Measurements from ENCODE around the gene TPM3.

TPM3 gene

DNA sequence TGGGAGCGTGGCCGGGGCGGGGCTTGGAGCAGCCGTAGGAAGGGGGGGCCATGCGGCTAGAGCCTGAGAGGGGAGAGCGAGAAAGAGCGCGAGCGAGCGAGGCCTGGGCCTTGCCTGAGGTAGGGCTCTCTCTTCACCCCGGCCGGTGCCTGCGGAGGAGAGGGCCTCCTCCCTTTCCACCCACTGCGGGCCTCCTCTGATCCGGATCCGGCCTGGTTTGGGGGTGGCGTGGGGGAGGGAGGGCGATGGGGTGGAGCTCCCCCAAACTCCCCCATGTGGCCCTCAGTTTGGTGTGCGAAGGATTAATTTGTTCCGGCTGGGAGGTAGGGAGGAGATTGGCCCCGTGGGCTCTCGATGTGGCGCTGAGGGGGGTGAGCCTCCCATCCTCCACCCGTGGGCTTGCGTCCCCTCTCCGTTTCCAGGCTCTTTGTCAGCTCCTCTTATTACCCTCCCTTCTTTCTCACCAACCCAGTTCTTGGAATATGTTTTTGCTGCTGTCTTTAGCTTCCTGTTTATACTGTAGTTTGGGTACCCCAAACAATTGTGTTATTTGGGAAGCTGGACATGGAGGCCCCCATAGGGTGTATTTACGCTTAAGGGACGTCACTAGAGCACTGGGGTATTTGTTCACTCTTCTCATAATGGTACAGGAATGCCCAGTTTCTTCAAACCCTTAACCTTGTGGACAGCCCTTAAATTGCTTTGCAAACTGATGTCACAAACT, 29.5 kb upstream of the TPM3 start:
- Histone ChIP-seq H3K36me3 (ENCODE audit: control insufficient read depth, insufficient read depth, low read length) (peaks cover 3% of the 10 kb centered on the region), H3K4me3 (replicated peaks; ENCODE audit: low read depth, low read length) (peak overlapping the region; percentile 79), H3K27me3 (replicated peaks; ENCODE audit: control insufficient read depth, insufficient read depth, low read length) (no peaks in the 10 kb centered on the region)
- TF ChIP-seq, protein P1, sequence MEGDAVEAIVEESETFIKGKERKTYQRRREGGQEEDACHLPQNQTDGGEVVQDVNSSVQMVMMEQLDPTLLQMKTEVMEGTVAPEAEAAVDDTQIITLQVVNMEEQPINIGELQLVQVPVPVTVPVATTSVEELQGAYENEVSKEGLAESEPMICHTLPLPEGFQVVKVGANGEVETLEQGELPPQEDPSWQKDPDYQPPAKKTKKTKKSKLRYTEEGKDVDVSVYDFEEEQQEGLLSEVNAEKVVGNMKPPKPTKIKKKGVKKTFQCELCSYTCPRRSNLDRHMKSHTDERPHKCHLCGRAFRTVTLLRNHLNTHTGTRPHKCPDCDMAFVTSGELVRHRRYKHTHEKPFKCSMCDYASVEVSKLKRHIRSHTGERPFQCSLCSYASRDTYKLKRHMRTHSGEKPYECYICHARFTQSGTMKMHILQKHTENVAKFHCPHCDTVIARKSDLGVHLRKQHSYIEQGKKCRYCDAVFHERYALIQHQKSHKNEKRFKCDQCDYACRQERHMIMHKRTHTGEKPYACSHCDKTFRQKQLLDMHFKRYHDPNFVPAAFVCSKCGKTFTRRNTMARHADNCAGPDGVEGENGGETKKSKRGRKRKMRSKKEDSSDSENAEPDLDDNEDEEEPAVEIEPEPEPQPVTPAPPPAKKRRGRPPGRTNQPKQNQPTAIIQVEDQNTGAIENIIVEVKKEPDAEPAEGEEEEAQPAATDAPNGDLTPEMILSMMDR (IDR thresholded peaks at IDR 0.05; ENCODE audit: insufficient read depth, low read length, poor library complexity, severe bottlenecking), result no peak
- DNase-seq (ENCODE audit: extremely low read depth, insufficient read length), result peak; percentile 79

DNA sequence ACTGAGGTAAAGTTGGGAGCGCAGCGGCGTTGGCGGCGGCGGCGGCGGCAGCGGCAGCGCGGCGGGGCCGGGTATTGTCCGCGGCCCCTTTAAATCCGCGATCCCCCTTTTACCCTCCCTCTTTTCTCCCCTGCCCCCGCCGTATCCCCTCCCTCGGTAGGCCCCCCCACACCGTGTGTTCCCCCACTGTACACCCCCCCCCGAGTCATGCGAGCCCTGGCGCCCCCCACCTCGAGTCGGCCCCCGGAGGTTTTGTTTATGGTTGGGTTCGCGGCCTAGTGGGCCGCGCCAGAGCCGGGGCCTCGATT, 29.0 kb upstream of the TPM3 start:
- DNase-seq (ENCODE audit: extremely low read depth, insufficient read length), result no peak
- Histone ChIP-seq H3K4me3 (replicated peaks; ENCODE audit: low read depth, low read length) (peak overlapping the region; percentile 79), H3K27me3 (replicated peaks; ENCODE audit: control insufficient read depth, insufficient read depth, low read length) (no peaks in the 10 kb centered on the region), H3K36me3 (ENCODE audit: control insufficient read depth, insufficient read depth, low read length) (peaks cover 3% of the 10 kb centered on the region)
- TF ChIP-seq, protein P1 (IDR thresholded peaks at IDR 0.05; ENCODE audit: insufficient read depth, low read length, poor library complexity, severe bottlenecking), result no peak

DNA sequence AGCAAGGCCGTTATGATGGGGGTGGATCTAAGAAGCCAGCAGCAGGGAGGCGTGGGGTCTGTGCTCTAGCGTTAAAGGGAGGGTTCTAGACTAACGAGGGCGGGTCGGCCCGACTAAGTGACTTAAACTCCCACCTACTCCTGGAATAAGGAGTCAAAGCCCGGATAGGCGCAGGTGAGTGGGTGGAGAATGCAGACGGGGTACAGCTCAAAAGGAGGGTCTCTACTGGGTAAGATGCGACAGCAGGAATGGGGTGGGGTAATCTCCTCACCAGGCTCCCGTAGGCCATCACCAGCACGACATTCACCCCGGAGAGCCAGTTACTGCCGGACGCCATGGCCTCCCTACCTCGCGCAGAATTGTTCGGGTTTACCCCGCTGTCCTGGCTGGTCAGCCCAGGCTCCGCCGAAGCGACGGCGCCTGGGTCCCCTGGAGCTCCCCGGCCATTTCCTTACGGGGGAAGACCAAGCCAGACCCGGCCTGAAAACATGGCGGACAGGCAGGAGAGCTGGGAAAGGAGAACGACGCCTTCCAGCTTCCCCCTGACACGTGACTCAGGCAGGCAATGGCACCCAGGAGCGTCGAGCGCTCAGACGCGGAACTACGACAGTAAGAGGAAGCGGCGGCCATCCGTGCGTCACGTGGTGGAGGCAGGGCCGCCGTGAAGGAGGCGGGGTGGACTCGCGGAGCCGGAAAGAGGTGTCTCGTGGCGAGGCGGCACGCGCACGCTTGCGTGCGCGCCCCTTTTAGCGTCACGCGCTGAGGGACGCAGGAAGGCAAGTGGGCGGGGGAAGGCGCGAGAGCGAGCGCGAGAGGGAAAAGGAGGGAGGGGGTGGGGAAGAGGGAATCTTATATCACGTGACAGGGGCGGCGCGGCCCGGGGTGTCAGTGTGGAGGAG, 28.4 kb upstream of the TPM3 start, which contains the start of gene UBAP2L:
Gene UBAP2L, plus strand, starts transcription at position 885 of the 899 bp plus-strand sequence. CDS start 4,169 bp downstream, outside the sequence.
- DNase-seq (ENCODE audit: extremely low read depth, insufficient read length), result peak; percentile 100
- TF ChIP-seq, protein P1 (IDR thresholded peaks at IDR 0.05; ENCODE audit: insufficient read depth, low read length, poor library complexity, severe bottlenecking), result no peak
- Histone ChIP-seq H3K27me3 (replicated peaks; ENCODE audit: control insufficient read depth, insufficient read depth, low read length) (no peaks in the 10 kb centered on the region), H3K36me3 (ENCODE audit: control insufficient read depth, insufficient read depth, low read length) (no peaks in the 10 kb centered on the region; the same call in 1 of the 2 replicates), H3K4me3 (replicated peaks; ENCODE audit: low read depth, low read length) (peak within 1 kb of the TSS; percentile 88)

DNA sequence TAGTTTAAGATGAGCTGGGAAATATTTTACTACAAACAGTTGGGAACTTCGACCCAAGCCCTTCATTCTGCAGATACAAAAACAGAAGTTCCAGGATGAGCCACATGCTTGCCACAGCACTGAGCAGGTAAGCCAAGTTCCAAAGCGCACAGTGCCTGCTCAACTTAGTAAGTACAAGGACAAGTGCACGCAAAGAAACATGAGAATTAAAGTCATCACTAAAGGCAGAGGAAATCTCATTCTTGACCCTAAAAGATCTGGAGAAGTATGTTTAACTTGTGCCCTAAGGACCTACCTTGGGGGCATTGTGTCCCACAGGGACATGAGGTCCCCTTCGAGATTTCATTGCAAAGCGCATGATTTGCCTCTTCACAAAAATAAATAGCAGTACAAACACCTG, 27.6 kb upstream of the TPM3 start:
- Histone ChIP-seq H3K4me3 (replicated peaks; ENCODE audit: low read depth, low read length) (peak overlapping the region; percentile 88), H3K27me3 (replicated peaks; ENCODE audit: control insufficient read depth, insufficient read depth, low read length) (no peaks in the 10 kb centered on the region), H3K36me3 (ENCODE audit: control insufficient read depth, insufficient read depth, low read length) (no peaks in the 10 kb centered on the region; the same call in 1 of the 2 replicates)
- no peak for DNase-seq (ENCODE audit: extremely low read depth, insufficient read length)
- TF ChIP-seq, protein P1 (IDR thresholded peaks at IDR 0.05; ENCODE audit: insufficient read depth, low read length, poor library complexity, severe bottlenecking), result no peak

DNA sequence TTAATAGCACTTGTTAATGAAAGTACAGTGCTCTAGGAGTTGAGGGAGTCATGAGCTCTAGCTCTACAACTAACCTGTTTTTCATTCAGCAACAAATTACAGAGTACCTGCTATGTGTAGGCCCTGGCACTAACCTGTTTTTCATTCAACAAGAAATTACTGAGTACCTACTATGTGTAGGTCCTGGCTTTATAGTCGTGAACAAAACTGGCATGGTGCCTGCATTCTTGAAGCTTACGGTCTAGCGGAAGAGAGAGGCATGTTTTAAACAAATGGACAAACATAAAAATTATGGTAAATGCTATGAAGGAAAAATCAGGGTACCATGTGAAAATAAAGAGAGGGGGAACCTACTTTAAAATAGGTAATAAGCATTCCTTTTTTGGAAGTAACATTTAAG, 26.6 kb upstream of the TPM3 start:
- H3K4me3 ChIP-seq (replicated peaks; ENCODE audit: low read depth, low read length), result peak overlapping the region; percentile 88
- no peaks in the 10 kb centered on the region for H3K27me3 ChIP-seq (replicated peaks; ENCODE audit: control insufficient read depth, insufficient read depth, low read length)
- peaks cover 6% of the 10 kb centered on the region for H3K36me3 ChIP-seq (ENCODE audit: control insufficient read depth, insufficient read depth, low read length)
- no peak for DNase-seq (ENCODE audit: extremely low read depth, insufficient read length)
- TF ChIP-seq, protein P1 (IDR thresholded peaks at IDR 0.05; ENCODE audit: insufficient read depth, low read length, poor library complexity, severe bottlenecking), result no peak

Data from GM06990 (cell line).